GM12891 (cell line): Measurements from ENCODE around the gene FRMPD4.

ENCODE experiments used
- POLR2A ChIP-seq: IDR thresholded peaks from 2 replicates; pipeline ENCODE4 v1.6.1; 2011; ENCODE audit warnings: low read depth, low read length, control low read depth
- POLR2AphosphoS5 ChIP-seq: IDR thresholded peaks from 2 replicates; pipeline ENCODE4 v1.6.1; 2011; ENCODE audit warnings: low read depth, low read length, control low read depth
- POU2F2 ChIP-seq: IDR thresholded peaks from 2 replicates; pipeline ENCODE4 v1.6.1; 2011; ENCODE audit warnings: low read depth, mild to moderate bottlenecking, control low read depth, low read length, moderate library complexity
- SPI1 ChIP-seq: IDR thresholded peaks from 2 replicates; pipeline ENCODE4 v1.6.1; 2011; ENCODE audit warnings: low read depth, low read length, control low read depth
- TAF1 ChIP-seq: IDR thresholded peaks from 2 replicates; pipeline ENCODE4 v1.6.1; 2011; ENCODE audit warnings: low read depth, low read length, control low read depth

DNA sequence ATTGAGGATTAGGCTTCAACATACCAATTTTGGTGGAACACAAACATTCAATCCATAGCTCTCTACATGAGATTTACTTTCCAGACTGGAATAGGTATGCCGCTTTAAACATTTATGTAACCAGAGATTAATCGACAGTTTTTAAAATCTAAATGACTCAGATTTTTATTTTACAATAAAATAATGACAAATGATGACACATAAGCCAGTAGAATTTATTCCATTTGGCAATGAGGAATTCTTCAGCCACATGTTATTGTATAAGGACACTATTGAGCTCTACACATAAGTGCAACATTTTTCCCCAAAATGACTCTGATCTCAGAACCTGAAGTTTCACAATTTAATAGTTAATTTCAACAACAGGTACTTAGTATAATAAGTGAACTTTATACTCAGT, 425.9 kb downstream of the FRMPD4 start:
- TF ChIP-seq POLR2A (no peak), TAF1 (no peak), POLR2AphosphoS5 (no peak), POU2F2 (no peak), SPI1 (no peak)
